Gastroesophageal sphincter (tissue), 3 donors: ENCODE results near the gene CTXND2.

ENCODE experiments used
- CTCF ChIP-seq, 4 experiments: fragments of 200-600 bp in 2 of 4; fragments of 450-650 bp in 2 of 4; sonication (generic) in 1 of 4; IDR thresholded peaks; one replicate each; pipeline ENCODE4 v1.5.1; 2017 to 2019; ENCODE audit warnings: antibody characterized with exemption in 4 of 4, mild to moderate bottlenecking in 2 of 4, moderate library complexity in 2 of 4
- POLR2A ChIP-seq, 2 donors: fragments of 450-650 bp; IDR thresholded peaks; one replicate each; pipeline ENCODE4 v1.6.1; 2017; ENCODE audit warnings: antibody characterized with exemption in 2 of 2, mild to moderate bottlenecking in 2 of 2, moderate library complexity in 1 of 2
- POLR2AphosphoS5 ChIP-seq: sonication (generic); formaldehyde crosslinking; IDR thresholded peaks from one replicate; pipeline ENCODE4 v1.6.1; 2017; ENCODE audit warnings: antibody characterized with exemption

GRCh38 chr1:150843474-150843873 is 43.5 kb upstream of the CTXND2 start:
- TF ChIP-seq POLR2A (IDR thresholded peaks at IDR 0.05) (no peak), CTCF (IDR thresholded peaks at IDR 0.05) (no peak), POLR2AphosphoS5 (no peak)
